Inflammatory macrophage (primary cell): ENCODE results near the gene SLC24A4.
"Not testable (repeated sequence)": the region's sequence is repeated elsewhere in the genome, so short reads cannot be mapped to it uniquely, and the experiment has no call there.

Experiments used
- DNase-seq, 2 donors: peaks; one replicate each; pipeline ENCODE4 v3.0.0-alpha.2; 2020 to 2022

The SLC24A4 gene

GRCh38 chr14:92525322-92526095 is 202.5 kb downstream of the SLC24A4 start:
- DNase-seq: no peak

DNA sequence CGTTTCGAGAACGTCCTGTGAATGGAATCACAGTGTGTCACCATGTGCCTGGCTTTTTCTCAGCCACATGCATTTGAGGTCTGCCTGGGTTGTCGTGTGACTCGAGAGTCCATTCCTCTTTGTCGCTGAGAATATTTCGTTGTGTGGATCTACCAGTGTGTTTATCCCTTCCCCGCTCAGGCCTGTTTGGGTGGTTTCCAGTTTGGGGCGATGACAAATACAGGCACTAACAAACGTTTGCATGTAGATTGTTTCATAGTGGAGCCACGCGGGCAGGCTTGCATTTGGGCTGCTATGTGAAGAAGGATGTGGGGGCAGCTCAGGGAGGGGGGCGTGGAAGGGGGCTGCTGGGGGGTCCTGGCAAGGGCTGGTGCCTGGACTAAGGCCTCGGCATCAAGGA is 204.8 kb downstream of the SLC24A4 start:
- peak in 1 of 2 donors; percentile 29 for DNase-seq

GRCh38 chr14:92528486-92529100 is 205.6 kb downstream of the SLC24A4 start:
- no peak for DNase-seq

- DNase-seq: peak; percentile 62 to 64
These were observed 206.9 kb downstream of the SLC24A4 start for GRCh38 chr14:92529903-92530302.

DNA sequence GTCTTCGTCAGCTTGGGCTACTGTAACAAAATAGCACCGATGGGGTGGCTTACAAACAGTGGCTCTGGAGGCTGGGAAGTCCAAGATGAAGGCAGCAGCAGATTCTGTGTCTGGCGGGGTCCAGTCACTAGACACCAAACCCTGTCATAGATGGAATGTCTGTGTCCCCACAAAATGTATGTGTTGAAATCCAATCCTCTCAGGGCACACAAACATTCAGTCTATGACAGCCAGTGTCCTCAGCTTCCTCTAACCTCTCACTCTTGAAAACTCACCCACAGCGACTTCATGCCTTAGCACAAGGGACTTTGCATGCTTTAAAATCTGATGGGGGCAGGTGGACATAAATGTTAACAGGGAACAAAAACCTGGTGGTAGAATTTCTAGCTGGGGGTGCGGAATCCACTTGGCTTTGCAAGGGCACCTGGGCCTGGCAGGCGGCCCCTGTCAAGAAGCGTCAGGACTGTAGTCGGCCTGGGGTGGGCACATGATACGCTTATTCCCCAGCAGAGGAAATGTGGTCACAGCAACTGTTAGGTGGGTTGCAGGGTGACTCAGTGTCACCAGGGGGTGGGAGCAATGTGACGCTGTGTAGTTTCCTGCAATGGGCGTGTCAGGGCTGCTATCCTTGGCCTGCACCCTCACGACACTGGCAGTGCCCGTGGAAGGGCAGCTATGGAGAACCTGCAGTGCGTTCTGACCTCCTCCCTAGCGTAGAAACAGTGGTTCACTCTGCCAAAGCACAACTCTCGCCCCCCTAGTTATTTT is 208.3 kb downstream of the SLC24A4 start:
- DNase-seq: peak; percentile 92 to 98

- no peak for DNase-seq
These were observed 209.7 kb downstream of the SLC24A4 start for GRCh38 chr14:92532490-92533163.

GRCh38 chr14:92534932-92535643 is 212.1 kb downstream of the SLC24A4 start:
- DNase-seq: no peak

GRCh38 chr14:92536231-92536630 is 213.3 kb downstream of the SLC24A4 start:
- not testable (repeated sequence) for DNase-seq

- no peak for DNase-seq
These were observed 215.5 kb downstream of the SLC24A4 start for GRCh38 chr14:92538412-92538985.

DNA sequence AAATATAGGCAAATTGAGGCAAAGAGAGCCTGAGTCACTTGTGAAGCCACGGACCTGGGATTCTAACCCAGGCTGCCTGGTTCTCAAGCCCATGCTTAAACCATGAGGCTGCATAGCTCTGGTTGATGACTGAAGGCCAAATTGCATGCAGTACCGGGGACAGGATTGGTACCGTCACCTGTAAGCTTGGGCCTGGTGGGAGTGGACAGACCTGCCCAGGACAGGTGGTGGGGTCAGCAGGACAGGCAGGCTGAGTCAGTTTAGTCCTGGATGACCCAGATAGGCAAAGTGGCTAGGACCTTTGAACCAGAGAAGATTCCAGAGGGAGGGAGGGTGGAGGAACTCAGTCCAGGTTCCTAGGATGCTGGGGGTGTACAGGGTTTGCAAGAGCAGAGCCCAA is 216.5 kb downstream of the SLC24A4 start:
- no peak for DNase-seq

DNA sequence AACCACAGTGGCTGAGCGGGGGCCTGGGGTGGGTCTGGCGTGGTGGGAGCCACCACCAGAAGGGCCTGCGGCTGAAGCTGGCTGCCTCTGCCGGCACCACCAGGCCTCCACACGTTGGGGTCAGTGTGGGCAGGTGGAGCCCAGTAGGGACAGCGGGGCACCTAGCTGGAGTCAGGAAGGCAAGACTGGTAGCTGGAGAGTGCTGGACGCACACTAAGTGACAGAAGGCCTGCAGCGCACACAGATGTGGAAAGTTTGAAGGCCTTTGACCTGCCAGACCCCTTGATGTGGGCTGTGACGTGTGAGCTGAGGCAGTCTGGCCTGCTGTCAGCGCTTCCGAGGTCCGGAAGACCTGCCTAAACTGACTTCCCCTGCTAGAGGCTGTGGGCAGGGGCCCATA is 216.9 kb downstream of the SLC24A4 start:
- no peak for DNase-seq

DNA sequence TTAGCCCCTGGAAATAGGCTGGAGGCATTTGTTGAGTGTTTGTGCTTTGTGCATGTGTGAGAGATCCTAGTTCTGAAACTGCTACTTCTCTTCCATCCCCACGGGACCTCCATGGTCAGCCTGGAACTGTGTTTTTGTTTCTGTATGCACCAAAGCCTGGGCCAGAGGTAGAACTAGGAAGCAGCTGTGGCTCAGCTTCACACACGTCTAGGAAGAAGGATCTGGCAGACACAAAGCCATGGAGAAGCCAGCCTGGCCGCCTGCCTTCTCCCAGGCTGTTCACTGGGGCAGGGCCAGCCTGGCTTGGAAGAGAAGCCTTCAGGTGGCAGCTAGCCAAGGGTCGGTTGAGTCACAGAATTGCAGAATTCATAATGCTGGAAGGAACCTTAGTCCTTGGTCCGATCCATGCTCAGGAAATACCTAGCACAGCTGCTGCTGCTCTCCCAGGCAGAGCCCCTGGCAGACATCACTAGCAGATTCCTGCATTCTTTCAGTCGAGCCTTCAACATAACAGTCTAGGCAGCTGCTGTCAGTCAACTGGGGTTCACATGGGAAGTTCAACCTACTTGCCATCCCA is 217.6 kb downstream of the SLC24A4 start:
- DNase-seq: peak in 1 of 2 donors; percentile 47

DNA sequence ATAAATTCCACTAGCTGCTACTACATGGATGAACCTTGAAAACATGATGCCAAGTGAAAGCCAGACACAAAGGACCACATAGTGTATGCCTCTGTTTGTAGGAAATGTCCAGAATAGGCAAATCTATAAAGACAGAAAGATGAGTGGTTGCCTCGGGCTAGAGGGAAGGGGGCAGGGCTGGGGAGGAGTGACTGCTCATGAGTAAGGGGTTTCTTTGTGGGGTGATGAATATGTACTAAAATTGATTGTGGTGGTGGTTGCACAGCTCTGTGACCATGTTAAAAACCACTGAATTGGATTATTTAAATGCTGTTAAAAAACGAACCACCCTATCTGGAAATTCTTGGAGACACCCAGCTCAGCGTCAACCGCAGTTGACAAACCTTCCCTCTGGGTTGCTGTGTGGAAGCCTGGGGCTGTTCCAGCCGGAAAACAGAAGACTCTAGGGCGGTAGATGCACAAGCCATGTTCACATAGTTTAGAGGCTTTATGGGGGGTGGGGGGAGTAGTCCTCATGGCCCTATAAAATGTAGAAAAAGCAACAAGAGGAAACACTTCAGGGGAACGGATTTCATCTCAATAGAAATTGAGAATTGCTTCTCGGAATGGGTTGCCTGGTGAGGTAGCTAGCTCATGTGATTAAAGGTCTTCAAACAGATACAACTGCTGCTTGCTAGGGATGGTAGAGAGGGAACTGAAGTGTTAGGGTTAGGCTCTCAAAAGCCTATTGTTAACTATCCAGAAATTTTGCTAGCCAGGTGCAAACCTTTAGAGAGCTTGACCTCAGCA is 220.0 kb downstream of the SLC24A4 start:
- DNase-seq: no peak

DNA sequence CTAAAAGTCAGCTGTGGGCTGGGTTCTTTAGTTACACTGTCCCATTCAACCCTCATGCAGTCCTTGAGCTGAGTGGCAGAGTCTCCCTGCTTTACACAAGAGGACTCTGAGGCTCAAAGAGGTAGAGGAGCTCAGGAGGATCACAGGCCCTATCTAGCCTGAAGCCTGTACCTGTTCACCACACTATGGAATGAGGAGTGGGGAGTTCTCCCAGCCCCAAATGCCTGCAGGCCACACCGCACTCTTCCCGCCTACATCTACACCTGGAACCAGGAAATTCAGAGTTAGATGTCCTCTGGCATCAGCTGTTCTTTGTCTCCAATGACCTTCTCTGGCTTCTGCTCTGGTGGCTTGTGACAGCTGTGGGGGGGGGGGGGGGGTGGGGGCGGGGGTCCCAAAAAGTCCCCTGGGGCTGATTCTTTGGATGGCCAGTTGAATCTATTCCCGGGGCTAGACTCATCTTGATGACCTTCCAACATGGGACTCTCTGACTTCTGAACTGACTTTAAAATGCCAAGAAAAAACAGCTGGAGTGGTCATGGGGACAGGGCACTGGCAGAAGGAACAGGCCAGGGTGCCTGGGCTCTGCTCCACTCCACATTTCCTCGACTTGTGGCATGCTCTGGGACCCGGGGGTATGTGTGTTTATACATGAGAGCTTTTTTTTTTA is 221.2 kb downstream of the SLC24A4 start:
- DNase-seq: no peak

- DNase-seq: peak in 1 of 2 donors; percentile 18
These were observed 223.5 kb downstream of the SLC24A4 start for GRCh38 chr14:92546347-92547053.

DNA sequence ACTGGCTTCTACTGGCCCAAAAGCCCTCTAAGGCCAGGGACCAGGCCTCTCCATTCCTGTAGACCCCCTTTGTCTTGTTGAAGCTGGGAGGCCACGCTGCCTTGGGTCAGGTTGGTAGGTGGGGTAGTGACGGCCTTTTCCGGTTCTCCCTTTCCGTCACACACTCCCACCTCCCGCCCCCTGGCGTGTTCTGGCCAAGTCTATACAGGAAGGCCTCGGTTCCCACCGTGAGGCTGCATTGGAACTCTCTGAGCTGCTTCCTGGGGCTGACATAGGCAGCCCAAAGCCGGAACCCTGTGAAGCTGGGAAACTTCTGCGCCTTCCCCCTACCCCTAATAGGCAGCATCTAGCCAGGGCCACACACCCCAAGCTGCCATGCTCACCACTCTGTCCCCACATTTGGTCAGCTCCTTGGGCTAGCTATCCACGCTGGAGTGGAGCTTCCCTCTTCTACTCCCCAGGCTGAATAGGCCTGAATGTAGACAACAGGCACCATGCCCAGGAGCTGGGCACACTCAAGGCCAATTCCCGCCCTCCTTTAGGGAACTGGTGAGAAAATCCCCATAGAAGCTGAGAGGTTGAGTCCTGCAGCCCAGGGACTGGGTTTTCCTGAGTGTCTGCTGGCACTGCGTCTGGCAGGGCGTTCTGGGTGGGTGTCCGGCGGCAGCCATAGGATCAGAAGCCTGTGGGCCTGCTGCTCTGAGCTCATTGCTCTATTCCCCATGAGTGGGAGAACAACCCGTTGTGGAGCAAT is 226.3 kb downstream of the SLC24A4 start:
- DNase-seq: peak in 1 of 2 donors; percentile 87

GRCh38 chr14:92549859-92550230 is 226.9 kb downstream of the SLC24A4 start:
- DNase-seq: peak in 1 of 2 donors; percentile 55
